Erythroblast (primary cell): ENCODE data around the gene PTTG1IP.

ENCODE experiments used
- DNase-seq, 2 experiments: peaks; one replicate each; lab custom pipeline; 2025; lab: John Stamatoyannopoulos, UW
- GATA1 ChIP-seq: IDR thresholded peaks from 2 replicates; pipeline ENCODE4 v1.6.1; 2011; ENCODE audit warnings: low read depth, mild to moderate bottlenecking, control low read depth, low read length, moderate library complexity
- POLR2A ChIP-seq: IDR thresholded peaks from 2 replicates; pipeline ENCODE4 v1.6.1; 2011; ENCODE audit warnings: mild to moderate bottlenecking, low read length

PTTG1IP gene

DNA sequence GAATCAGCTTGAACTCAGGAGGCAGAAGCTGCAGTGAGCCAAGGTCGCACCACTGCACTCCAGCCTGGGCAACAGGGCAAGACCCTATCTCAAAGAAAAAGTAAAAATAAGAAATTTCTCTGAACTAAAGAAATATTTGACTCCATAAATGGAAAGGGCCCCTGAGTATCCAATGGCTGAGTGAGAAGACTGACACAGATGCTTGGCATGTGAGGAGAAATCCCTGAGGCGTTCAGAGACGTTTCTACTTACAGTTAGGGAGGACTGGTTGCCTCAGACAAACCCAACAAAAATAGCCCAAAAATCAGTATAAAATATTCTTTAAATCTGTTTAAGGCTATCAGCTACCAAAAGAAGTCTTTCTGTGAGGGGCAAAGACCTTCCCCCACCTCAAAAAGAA is 52.6 kb downstream of the PTTG1IP start:
- no peak for DNase-seq
- TF ChIP-seq GATA1 = no peak

DNA sequence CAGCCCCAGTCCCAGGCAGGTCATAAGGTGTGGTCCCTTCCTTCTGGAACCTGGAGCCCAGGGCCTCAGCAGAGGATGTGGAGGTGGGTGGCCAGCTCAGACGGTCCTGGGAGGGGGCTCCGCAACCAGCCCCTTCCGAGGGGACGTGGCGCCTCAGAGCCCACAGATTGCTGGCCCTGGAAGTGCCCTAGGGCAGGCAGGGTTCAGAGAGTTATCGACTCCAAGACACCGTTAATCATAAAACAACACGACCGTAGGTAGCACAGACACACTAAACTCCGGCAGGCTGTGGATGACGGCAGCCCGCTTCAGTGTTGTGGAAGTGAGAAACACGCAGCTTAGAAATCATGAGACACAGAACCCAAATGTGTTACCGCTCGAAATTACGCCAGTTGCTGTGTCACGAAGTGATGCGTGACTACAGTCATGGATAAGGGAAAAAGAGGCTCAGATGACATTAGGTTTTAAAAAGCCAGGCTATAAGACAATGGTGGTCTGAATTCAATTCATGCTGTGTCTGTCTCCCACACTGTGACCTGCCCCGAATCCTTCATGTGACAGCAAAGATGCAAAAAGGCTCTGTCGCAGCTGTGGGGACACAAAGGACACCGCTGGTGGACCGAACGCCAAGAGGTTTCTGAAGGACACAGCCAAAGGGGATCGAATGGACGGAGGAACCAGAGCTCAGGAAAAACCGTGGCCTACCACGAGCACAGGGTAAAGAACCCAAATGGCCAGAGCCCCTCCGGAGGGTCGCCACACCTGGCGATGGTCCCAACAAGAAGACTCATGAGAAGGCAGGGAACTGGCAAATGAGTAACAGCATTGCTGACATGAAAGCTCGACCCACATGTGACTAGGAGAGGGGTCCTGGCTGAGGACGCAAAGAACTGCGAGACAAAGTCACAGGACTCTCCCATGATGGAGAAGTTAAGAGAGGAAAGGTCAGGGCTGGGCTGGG is 53.9 kb downstream of the PTTG1IP start:
- TF ChIP-seq GATA1 (no peak), POLR2A (no peak)
- no peak for DNase-seq

DNA sequence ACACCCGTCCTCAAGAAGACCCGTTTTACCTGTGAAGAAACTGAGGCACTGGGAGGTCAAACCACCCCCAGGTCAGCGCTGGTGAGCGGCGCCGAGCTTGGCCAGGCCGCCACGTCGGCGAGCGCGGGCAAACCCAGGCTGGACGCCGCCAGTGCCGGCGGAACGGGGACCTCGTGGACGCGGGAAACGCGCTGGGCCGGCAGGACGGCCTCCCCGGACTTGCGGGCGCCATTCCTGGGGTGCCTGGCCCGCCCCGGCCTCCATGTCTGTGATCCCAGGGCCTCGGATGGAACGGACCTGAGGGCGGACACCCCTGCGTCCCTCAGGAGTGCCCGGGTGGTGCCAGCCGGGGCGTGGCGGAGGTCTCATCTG is 54.9 kb downstream of the PTTG1IP start:
- TF ChIP-seq GATA1 = no peak
- no peak for TF ChIP-seq POLR2A
- no peak for DNase-seq

DNA sequence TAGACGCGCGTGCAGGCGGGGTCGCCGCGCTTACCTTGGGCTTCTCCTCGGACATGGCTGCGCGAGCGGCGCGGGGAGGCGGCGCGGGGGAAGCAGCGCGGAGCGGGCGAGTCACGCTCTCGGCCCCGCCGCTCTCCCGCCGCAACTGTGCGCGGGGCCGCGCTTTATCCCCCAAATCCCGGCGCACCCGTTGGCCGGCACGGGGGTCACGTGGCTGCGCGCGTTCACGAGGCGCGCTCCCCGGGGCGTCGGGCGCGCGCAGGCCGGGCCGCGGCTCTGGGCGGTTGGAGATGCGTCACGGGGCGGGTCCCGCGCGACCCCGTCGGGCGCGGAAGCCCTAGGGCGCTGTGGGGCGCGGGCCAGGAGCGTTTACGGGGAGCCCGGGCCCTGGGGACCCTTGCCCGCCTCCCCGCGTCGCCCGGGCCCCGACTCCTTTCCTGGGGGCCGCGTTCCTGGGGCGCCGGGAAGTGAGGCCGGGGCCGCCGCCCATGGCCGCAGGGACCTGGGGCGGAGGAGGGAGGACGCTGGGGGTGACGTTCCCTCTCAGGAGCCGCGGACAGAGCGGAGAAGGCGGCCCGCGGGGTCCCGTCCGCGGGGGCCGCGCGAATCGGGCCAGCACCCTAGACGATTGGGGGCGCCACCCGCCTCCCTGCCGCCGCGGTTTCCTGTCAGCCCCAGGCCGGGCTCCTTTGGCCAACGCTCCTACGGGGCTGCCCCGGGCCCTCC is 55.4 kb downstream of the PTTG1IP start, which contains the start of gene SUMO3:
TSS of gene SUMO3 (minus strand) at position 149 of the 726 bp plus-strand sequence. CDS start at position 55, 94 bp downstream.
- DNase-seq = peak; percentile 92 to 95
- TF ChIP-seq GATA1 (no peak), POLR2A (peak; percentile 93)

DNA sequence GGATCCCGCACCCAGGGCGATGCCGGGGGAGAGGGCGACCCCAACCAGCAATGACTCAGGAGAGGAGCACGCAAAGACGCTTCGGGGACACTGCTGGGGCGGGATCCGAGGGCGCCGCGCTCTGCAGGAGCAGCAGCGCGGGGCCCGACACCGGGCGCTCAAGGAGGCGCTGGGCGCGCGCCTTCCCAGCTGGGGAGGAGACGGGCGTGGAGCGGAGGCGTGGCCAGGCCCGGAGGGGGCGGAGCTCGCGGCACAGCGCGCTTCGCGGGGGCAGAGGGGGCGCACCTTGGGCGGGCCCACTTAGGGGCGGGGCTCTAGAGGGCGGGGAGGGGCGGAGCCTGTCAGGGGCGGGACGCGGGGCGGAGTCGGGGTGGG is 56.0 kb downstream of the PTTG1IP start:
- TF ChIP-seq POLR2A (no peak), GATA1 (no peak)

DNA sequence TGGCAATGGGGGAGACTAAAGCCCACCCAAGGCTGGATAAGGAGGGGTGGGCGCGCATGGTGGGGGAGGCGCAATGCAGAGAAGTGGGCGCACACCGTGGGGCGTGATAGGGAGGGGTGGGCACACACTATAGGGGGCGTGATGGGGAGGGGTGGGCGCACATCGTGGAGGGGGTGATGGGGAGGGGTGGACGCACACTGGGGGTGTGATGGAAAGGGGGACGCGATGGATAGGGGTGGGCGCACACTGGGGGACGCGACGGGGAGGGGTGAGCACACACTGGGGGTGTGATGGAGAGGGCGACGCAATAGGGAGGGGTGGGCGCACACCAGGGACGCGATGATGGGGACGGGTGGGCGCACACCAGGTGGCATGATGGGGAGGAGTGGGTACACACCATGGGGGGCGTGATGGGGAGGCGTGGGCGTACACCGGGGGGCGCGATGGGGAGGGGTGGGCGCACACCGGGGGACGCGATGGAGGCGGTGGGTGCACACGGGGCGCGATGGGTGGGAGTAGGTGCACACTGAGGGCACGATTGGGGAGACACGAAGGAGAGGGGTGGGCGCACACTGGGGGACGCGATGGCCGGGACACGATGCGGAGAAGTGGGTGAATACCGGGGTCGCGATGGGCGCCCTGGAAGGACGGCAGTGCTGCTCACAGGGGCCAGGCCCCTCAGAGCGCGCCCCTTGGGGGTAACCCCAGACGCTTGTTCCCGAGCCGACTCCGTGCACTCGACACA is 56.6 kb downstream of the PTTG1IP start:
- DNase-seq = no peak
- TF ChIP-seq GATA1 = no peak

More for the DNA sequence above, 56.0 kb downstream of the PTTG1IP start:
- DNase-seq = peak; percentile 94 to 98

DNA sequence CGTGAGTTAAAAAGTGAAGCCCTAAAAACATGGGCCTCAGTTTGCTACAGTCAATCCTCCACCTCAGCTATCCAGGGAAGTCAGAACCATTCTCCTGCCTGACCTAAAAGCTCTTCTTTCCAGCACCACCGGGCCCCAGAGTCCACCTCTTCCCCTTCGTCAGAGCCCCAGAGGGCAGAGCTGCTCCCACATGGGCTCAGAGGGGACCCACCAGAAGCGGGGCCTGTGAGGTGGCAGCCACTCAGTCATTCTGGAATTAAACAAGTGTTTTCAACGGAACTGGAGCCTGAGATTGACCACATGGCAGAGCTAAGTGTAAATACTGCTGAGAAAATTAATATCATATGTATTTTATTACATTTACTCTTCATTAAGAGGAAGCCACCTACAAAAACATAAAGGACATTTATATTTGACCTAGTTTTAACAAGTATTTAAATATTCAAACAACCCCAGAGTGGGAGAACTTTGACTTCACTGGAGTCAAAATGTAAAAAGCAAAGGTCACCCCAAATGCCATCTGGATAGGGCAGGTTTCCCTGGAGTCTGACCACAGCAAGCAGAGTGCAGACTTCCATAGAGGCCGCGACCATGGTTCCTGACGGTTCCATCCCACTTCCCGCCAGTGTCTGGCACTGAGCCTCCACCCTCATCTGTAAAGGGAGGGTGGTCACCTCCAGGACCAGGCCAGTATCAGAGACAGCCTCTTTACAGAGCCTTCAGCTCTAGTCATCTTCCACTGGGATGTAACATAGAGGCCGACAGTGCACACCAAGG is 57.5 kb downstream of the PTTG1IP start:
- DNase-seq = no peak
- no peak for TF ChIP-seq POLR2A
- no peak for TF ChIP-seq GATA1

DNA sequence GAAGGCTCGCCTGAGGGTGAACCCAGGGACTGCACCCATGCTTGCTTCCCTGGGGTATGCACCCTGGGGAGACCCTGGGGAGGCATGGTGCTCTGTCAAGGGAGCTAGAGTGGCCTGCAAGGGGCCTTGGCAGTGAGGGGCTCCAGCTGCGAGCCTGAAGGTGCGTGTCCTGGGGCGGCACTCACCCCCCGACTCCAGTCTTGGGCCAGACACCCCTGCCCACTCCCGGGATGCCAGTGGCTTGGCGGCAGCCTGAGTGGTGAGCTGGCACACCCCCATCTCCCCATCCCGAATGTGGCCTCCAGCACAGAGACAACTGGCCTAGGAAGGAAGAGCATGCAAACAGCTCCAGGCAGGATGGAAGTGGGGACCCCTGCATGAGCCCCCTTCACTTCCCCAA is 58.3 kb downstream of the PTTG1IP start:
- DNase-seq = no peak
- TF ChIP-seq GATA1 = no peak
- TF ChIP-seq POLR2A = no peak

DNA sequence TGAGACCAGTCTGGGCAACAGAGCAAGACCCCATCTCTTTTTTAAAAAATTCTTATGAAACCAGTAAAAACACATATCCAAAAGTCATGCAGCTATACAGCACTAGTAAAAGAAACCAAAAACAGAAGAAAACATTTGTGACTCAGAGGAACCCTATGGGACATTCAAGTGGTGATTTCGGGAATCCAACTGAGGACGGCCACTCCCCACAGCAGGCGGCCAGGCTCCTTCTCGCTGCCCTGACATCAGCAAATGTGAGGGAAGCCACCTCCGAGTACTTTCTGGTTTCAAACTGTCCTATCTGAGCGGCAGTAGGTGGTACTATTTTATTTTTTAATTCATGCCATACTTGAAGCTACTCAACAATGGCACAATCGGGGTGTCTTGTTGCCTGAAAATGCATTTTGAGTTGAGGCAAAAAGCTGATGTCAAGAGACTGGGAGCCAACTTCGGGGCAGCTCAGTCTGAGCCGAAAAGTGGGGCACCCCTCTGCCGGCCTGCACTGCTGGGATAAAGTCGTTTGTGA is 58.9 kb downstream of the PTTG1IP start:
- DNase-seq = no peak
- TF ChIP-seq POLR2A = no peak
- TF ChIP-seq GATA1 = no peak

DNA sequence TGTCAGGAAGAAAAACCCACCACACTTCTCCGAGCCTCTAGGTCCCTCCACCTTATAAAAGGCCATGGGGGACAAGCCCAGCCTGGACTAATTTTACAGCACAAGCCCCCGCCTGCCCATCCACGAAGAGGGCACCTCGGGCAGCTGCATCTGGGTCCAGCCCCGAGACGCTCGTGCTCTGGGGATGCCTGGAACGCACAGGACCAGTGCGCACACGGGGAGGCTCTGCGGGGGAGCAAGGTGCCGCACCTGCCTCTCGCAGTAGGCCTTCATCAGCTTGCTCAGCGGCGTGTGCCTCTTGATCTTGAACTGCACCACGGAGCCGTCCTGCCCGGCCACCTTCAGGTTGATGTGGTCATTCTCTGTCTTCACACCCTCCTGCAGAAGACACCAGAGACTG is 59.8 kb downstream of the PTTG1IP start:
- TF ChIP-seq POLR2A (no peak), GATA1 (no peak)
- no peak for DNase-seq

DNA sequence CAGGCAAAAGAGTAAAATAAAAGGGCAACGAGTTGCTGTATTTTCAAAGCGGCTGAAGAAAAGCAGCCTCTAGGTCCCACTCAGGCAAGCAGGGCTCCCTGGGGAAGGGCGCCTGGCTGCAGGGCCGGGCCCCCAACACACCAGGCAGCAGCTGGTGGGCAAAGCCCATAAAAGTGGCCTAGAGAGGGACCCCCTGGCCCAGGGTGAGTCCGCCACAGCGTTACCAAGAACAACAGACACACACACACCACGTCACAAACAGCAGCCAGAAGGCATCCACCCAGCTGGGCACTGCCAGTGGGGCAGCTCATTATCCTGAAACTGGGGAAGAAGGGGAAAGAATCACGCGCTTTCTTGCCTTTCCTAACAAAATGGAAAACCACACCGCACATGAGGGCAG is 60.3 kb downstream of the PTTG1IP start:
- no peak for DNase-seq
- TF ChIP-seq POLR2A = no peak
- no peak for TF ChIP-seq GATA1

DNA sequence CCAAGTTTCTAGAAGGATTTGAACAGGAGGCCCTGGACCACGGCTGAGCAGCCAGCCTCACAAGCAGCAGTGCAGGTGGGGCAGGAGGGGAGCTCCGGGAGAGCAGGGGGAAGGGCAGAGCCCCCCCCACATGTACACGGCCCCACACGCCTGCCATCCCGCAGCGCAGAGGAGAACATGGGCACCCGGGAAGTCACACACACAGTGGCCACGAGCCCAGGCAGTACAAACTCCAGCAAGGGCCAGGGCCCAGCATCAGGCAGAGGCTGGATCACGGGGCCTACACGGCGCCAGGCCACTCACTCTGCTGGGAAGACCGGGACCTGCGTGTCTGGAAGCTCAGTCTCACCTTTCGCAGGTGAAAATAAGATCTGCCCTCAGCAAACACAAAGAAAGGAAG is 60.9 kb downstream of the PTTG1IP start:
- TF ChIP-seq GATA1 = no peak
- TF ChIP-seq POLR2A = no peak
- no peak for DNase-seq

DNA sequence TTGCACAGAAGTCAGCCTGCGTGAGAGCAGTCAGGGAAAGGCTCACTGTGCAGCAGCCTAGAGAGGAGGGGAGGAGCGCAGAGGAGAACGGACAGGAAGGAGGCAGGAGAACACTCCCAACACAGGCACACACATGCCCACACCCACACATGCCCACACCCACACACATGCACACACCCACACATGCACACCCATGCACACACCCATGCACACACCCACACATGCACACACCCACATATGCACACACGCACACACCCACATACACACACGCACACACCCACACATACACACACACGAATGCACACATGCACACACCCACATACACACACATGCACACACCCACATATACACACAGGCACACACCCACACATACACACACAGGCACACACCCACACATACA is 62.7 kb downstream of the PTTG1IP start:
- DNase-seq = no peak
- TF ChIP-seq POLR2A = no peak
- TF ChIP-seq GATA1 = no peak
